ENCODE results near the gene TFEB.

TFEB gene

GRCh38 chr6:41704656-41705310 lies 30.6 kb downstream of the TFEB start:
- peak; percentile 46 for DNase-seq

DNA sequence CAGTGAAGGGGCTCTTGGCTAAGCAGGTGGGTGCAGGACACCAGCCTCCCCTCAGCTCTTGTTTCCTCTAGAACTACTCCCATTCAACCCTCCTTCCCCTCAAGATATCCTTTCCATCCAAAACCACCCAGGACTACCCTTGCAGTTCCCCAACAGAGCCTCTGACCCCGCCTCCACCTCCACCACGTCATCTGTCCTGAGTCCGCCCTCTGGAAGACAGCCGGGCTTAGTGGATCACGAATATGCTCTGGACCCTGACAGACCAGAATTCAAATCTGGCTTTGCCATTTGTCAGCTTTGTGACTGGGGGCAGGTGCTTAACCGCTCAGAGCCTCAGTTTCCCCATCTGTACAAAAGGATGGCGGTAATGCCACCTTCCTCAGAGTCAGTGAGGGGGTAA lies 31.4 kb downstream of the TFEB start:
- DNase-seq = no peak

- no peak for DNase-seq
These were observed 32.5 kb downstream of the TFEB start for GRCh38 chr6:41702771-41703494.

DNA sequence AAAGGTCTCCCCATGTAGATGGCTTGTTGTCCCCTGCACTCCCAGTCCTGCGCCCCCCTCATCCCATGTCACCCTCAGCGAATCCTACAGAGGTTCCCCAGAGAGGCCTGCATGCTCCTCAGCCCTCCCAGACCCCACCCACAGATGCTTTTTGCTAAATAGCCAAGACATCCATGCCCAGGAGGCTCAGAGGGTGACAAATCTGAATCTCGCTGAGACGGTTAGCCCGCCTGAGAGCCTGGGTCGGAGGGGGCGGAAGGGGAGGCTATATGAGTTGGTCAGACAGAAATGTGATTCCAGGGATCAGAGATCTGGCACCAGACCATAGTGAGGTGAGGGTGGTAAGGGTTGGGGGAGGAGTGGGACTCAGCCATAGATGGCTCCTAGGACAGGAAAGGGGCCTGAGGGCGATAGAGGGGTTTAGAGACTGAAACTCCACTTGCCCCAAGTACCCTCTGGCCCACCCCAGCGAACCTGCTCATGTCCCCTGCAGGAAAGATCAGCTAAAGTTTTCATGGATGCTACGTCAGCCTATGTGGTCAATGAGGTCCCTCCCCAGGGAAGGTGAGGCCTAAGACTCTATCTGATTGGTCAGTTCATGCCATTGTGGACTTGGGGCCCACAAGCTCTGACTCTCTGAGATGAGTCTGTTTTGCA lies 33.2 kb downstream of the TFEB start:
- DNase-seq = no peak

GRCh38 chr6:41700463-41701347 lies 34.7 kb downstream of the TFEB start:
- DNase-seq = no peak

DNA sequence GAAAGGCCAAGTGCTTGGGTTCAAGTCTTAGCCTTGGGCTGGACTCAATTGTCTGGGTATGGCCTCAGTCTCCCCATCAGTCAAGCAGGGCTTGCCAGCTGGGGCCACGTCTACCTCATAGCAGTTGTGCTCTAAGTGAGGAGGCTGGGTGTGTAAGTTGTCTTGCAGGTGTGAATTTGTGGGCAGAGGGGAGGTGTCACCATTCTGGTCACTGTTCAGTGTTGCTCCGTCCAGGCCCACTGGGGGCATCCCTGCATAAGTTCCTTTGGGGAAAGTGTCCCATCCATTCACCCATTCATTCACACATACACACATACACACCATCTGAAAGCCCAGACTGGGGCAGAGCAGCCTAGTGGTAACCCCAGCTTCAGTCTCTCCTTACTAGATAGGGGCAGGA lies 36.3 kb downstream of the TFEB start:
- DNase-seq = no peak

- no peak for DNase-seq
These were observed 37.3 kb downstream of the TFEB start for GRCh38 chr6:41697861-41698781.

DNA sequence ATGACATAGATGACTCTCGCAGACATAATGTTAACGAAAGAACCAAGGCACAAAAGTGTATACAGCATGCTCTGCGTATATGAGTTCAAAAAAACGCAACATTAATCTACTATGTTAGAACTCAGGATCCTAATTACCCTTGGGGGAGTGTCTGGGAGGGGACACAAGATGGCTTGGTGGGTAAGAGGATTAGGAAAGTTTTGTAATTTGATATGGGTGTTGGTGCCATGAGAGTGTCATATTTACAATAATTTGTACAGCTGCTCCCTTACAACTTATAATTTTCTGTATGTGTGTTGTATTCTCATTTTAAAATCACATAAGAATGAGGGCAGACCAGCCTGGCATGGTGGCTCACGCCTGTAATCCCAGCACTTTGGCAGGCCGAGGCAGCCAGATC lies 38.6 kb downstream of the TFEB start:
- no peak for DNase-seq

GRCh38 chr6:41695825-41696224 lies 39.6 kb downstream of the TFEB start:
- no peak for DNase-seq

DNA sequence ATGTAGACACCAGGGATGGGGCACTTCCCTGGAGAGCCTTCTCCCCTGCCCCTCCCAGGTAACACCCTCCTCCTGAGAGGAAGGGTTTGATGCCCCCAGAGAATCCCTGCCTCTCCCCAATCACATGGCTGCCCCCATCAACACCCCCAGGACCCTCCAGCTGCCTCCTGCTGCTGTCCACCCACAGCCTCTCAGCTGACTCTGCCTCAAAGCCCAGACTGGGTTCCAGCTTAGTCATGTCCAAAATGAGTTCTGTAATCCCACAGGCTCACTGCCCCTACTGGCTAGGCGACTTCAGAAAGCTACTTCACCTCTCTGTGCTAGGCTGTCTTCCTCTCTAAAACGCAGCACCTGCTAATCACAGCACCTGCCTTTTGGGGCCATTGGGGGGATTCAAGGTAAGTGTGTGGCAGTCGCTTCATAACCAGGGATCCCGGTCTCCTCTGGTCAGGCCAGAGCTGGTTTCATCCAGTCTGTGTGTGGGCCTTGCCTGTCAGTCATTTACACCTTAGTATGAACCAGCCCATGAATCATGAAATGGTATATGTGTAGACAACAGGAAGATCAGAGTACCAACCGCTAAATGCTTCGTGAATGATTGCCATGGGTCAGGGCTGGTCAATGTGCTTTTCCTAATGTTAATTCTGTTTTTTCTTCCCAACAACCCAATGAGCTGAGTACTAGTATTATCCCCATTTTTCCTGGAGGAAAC lies 40.4 kb downstream of the TFEB start:
- no peak for DNase-seq

GRCh38 chr6:41693281-41694240 lies 41.8 kb downstream of the TFEB start:
- no peak for DNase-seq

GRCh38 chr6:41692730-41693129 lies 42.7 kb downstream of the TFEB start:
- DNase-seq = no peak

DNA sequence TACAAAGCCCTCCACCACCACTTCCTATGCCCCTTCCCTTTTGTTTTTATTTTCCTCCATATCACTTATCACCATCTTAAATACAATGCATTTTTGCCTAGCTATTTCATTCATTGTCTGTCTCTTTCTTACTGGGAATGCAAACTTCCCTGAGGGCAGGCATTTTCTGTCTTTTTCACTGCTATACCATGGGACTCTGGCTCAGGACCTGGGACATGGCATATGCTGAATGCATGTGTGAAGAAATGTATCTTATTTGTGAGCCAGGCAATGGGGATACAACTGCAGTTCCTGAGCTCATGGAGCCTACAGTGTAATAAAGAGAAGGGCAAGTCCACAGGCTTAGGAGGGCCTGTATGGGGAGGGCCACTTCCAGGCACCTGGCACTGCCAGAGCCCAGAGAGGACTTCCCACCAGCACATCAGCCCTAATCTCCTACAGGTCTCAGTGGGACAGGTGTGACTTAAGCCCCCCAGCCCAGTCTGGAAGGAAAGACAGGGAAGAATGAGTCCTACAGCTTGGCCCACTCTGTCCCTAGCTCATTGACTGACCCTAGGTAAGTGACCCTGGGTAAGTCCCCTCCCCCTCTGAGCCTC lies 43.2 kb downstream of the TFEB start:
- DNase-seq = no peak

DNA sequence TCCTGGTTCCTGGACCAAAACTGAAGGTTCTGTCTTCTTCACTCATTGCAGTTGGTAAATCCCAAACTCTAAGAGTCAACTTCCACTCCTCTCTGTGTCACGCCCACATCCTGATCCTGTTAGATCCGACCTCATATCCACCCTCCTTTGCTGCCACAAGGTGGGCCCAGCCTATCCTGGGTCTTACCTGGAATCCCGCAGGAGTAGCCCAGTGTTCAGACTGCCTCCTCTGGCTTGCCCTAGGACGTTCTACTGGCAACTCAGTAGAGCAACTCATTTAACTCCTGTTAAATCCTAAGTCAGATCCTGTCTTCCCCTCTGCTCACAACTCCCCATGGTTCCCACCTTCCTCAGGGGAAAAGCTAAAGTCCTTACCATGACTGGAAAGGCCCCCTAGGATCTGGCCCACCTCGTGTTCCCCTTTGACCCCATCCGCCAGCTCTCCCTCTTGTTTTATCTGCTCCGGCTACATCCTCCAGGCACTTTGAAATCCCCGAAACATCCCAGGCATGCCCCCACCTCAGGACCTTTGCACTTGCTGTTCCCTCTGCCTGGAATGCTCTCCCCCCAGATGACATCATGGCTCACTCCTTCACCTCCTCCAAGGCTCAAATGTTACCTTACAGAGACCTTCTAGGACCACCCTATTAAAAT lies 43.9 kb downstream of the TFEB start:
- DNase-seq = no peak

DNA sequence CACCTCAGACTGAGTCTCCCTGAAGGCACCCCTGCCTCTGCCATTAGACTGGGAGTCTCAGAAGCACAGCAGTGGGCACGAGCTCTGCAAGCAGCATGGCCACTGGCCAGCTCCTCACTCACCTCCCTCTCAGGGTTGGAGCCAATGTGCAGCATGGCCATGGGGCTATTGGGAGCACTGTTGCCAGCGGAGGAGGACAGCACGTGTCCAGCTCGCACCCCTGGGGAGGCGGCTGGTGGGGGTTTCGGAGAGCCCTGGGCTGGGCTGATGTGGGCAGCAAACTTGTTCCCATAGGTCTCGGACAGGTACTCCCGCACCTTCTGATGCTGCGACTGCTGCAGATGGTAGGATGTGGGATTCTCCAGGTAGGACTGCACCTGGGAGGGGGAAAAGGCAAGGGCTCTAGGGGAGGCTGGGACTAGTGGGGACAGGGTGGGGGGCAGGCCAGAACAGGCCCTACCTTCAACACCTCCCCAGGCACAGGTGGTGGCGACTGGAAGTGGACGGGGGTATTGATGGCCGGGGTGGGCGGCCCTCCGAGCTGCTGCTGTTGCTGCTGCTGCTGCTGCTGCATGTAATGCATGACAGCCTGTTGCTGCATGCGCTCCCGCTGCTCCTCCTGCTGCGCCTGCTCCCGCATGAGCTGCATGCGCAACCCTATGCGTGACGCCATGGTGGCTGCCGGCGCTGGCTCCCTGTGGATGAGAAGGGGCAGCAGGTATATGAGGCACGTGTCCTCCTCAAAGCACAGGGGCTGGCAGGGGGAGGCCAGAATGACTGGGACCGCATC lies 44.7 kb downstream of the TFEB start:
- no peak for DNase-seq

- DNase-seq = no peak
These were observed 46.0 kb downstream of the TFEB start for GRCh38 chr6:41689171-41690008.

GRCh38 chr6:41688256-41688965 lies 47.0 kb downstream of the TFEB start:
- no peak for DNase-seq
